Endothelial cell of umbilical vein (primary cell): ENCODE data around the gene GRM7.

Experiments used
- EZH2 ChIP-seq: IDR thresholded peaks from 2 replicates; pipeline ENCODE4 v1.6.1; 2012; ENCODE audit warnings: borderline replicate concordance, low read depth, mild to moderate bottlenecking, moderate library complexity, low read length, inconsistent platforms; ENCODE audit not compliant: severe bottlenecking
- FOS ChIP-seq: IDR thresholded peaks from 2 replicates; pipeline ENCODE4 v1.6.1; 2011; ENCODE audit warnings: mild to moderate bottlenecking, low read length, moderate library complexity, borderline replicate concordance; ENCODE audit not compliant: insufficient read depth
- GATA2 ChIP-seq: IDR thresholded peaks from 2 replicates; pipeline ENCODE4 v1.7.0; 2011; ENCODE audit warnings: low read depth, mild to moderate bottlenecking, moderate library complexity, mixed read lengths, low read length; ENCODE audit not compliant: insufficient read length, insufficient read depth
- POLR2A ChIP-seq: IDR thresholded peaks from 2 replicates; pipeline ENCODE4 v1.6.1; 2012; ENCODE audit warnings: low read depth, mild to moderate bottlenecking, control low read depth, low read length
- TF ChIP-seq, protein P1 (sequence below), 2 donors: IDR thresholded peaks; 1 replicate in 1 of 2; 2 replicates in 1 of 2; pipeline ENCODE4 v1.5.1; 2011; ENCODE audit warnings: low read length in 2 of 2, mild to moderate bottlenecking in 2 of 2, moderate library complexity in 2 of 2, control low read depth in 1 of 2, inconsistent platforms in 1 of 2, low read depth in 1 of 2; ENCODE audit not compliant: insufficient read depth in 1 of 2; ENCODE audit errors: extremely low read depth in 1 of 2
- TF ChIP-seq, protein P2 (sequence below): IDR thresholded peaks from 2 replicates; pipeline ENCODE4 v1.6.1; 2011; ENCODE audit not compliant: insufficient read depth, insufficient read length

DNA sequence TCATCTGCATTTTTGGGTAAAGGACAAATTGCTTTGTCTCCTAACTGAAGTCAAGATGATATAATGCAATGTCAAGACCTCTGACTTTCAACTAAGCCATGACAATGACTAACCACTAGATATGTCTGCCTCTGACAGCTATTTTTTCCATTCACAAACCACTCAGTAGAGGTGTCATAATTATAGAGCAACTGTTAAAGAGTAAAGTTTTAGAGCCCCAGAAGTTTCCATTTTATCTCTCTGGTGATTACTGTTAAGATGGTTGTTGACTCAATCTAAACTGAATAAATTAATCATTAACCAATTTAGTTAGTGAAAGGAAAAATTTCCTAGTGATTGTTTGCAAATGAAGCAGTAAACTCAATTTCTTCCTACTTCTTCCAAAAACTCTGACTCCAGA lies 779.9 kb downstream of the GRM7 start:
- no peak for TF ChIP-seq POLR2A
- TF ChIP-seq, protein P1, sequence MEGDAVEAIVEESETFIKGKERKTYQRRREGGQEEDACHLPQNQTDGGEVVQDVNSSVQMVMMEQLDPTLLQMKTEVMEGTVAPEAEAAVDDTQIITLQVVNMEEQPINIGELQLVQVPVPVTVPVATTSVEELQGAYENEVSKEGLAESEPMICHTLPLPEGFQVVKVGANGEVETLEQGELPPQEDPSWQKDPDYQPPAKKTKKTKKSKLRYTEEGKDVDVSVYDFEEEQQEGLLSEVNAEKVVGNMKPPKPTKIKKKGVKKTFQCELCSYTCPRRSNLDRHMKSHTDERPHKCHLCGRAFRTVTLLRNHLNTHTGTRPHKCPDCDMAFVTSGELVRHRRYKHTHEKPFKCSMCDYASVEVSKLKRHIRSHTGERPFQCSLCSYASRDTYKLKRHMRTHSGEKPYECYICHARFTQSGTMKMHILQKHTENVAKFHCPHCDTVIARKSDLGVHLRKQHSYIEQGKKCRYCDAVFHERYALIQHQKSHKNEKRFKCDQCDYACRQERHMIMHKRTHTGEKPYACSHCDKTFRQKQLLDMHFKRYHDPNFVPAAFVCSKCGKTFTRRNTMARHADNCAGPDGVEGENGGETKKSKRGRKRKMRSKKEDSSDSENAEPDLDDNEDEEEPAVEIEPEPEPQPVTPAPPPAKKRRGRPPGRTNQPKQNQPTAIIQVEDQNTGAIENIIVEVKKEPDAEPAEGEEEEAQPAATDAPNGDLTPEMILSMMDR (IDR thresholded peaks at IDR 0.05; ENCODE audit: extremely low read depth in 1 of 2, insufficient read depth in 1 of 2, low read depth in 1 of 2, low read length in 2 of 2): no peak
- no peak for TF ChIP-seq GATA2
- TF ChIP-seq, protein P2, sequence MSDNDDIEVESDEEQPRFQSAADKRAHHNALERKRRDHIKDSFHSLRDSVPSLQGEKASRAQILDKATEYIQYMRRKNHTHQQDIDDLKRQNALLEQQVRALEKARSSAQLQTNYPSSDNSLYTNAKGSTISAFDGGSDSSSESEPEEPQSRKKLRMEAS: no peak
- no peak for TF ChIP-seq EZH2
- no peak for TF ChIP-seq FOS
